Lung (tissue), 12 donors: ENCODE data around the gene RRP8. TPM values are rescaled to one million over a fixed set of nuclear protein-coding genes. Genes with fewer than 3 reads are reported as not detected.

Experiments
- ATAC-seq: fragments of 200-7000 bp; cut with Tn5 transposase; one replicate; pipeline ENCODE4 v1.9.1; 2020; ENCODE audit warnings: moderate number of reproducible peaks; ENCODE audit not compliant: insufficient read depth, low FRiP score
- DNase-seq, 3 donors: peaks; one replicate each; pipeline ENCODE4 v3.0.0-alpha.2; 2013 to 2017
- H3K27ac ChIP-seq, 2 donors: one replicate each; pipeline ENCODE4 v1.5.1; 2013; ENCODE audit warnings: mild to moderate bottlenecking in 2 of 2, moderate library complexity in 2 of 2, control low read depth in 1 of 2, inconsistent platforms in 1 of 2, low read depth in 1 of 2, low read length in 1 of 2
- H3K27me3 ChIP-seq, 3 donors: one replicate each; pipeline ENCODE4 v1.5.1; 2013; ENCODE audit warnings: low read length in 2 of 3; ENCODE audit not compliant: control insufficient read depth in 3 of 3, insufficient read depth in 3 of 3
- H3K36me3 ChIP-seq, 4 donors: one replicate each; pipeline ENCODE4 v1.5.1; 2013; ENCODE audit warnings: low read length in 4 of 4, mild to moderate bottlenecking in 1 of 4, moderate library complexity in 1 of 4; ENCODE audit not compliant: control insufficient read depth in 4 of 4, insufficient read depth in 4 of 4
- H3K4me1 ChIP-seq, 5 donors: one replicate each; pipeline ENCODE4 v1.5.1; 2013; ENCODE audit warnings: low read length in 5 of 5, mild to moderate bottlenecking in 2 of 5, moderate library complexity in 1 of 5; ENCODE audit not compliant: control insufficient read depth in 5 of 5, insufficient read depth in 5 of 5
- H3K4me3 ChIP-seq: one replicate; pipeline ENCODE4 v1.5.1; 2013; ENCODE audit warnings: mild to moderate bottlenecking, control low read depth, moderate library complexity
- H3K9ac ChIP-seq, 2 donors: one replicate each; pipeline ENCODE4 v1.5.1; 2013; ENCODE audit warnings: low read length in 2 of 2, control low read depth in 1 of 2; ENCODE audit not compliant: insufficient read depth in 1 of 2
- H3K9me3 ChIP-seq, 4 donors: one replicate each; pipeline ENCODE4 v1.5.1; 2013; ENCODE audit warnings: low read length in 3 of 4, mild to moderate bottlenecking in 1 of 4, moderate library complexity in 1 of 4; ENCODE audit not compliant: control insufficient read depth in 4 of 4, insufficient read depth in 3 of 4
- WGBS, 2 donors: extraction: QIAGEN DNeasy Blood & Tissue Kit; methylation state at CpG; one replicate each; pipeline ENCODE4 v1.1.7; 2013; 5-methylcytosine and 5-hydroxymethylcytosine counted together
- polyA plus RNA-seq, 2 donors: library from polyadenylated mRNA; stranded (reverse); fragments of 200-250 nt; gene quantifications; one replicate each; pipeline ENCODE4 v1.2.1, GENCODE V29; 2013
- total RNA-seq, 2 donors: library from RNA; depleted of rRNA in 1 of 2; stranded (reverse); fragments of >200 nt in 1 of 2; gene quantifications; one replicate each; pipeline ENCODE4 v1.2.1, GENCODE V29; 2014 to 2021
- TF ChIP-seq, protein P1 (sequence below): IDR thresholded peaks from 2 replicates; pipeline ENCODE4 v1.5.1; 2012; ENCODE audit warnings: mild to moderate bottlenecking; ENCODE audit errors: control extremely low read depth, extremely low read depth
- donor health status: control.
- donor health status: control.
- donor health status: Bipolar disorder and iron deficiency.
- donor health status: healthy.
- donor health status: DM: yes; HTN: yes; CAD: no.

RRP8 gene
- total and polyA plus RNA-seq, 4 donors: 15.0 to 19.1 (median 16.8) TPM

DNA sequence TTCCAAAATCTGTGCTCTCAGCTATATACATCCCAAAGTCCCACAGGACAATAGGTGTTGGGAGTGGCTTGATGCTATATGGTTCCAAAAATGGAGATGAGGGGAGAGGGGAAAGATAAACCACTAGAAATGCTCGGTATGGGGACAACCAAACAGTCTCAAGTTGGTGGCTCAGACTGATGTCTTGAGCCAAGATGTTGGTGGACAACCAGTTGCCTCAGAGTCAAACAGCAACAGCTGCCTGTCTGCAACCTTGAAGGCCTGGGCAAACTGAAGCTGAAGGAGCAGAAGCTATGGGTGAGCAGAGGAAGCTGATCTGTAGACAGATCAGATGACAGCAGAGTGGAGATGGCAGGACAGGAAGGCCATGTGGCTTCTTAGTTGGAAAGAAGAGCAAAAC lies 4.0 kb downstream of the RRP8 start:
- 80 to 83% methylated on average over 1 of the region's 1 CpG for WGBS, 2 donors
- no peak for ATAC-seq
- no peaks in the 10 kb centered on the region for H3K27me3 ChIP-seq
- no peak overlapping the region for H3K27ac ChIP-seq
- no peaks in the 10 kb centered on the region for H3K9me3 ChIP-seq
- H3K4me1 ChIP-seq: peaks cover 0 to 42% (median 12%) of the 10 kb centered on the region in 5 donors
- peaks cover 25 to 45% (median 28%) of the 10 kb centered on the region in 4 donors for H3K36me3 ChIP-seq
- no peak overlapping the region for H3K4me3 ChIP-seq
- DNase-seq: no peak
- TF ChIP-seq, protein P1, sequence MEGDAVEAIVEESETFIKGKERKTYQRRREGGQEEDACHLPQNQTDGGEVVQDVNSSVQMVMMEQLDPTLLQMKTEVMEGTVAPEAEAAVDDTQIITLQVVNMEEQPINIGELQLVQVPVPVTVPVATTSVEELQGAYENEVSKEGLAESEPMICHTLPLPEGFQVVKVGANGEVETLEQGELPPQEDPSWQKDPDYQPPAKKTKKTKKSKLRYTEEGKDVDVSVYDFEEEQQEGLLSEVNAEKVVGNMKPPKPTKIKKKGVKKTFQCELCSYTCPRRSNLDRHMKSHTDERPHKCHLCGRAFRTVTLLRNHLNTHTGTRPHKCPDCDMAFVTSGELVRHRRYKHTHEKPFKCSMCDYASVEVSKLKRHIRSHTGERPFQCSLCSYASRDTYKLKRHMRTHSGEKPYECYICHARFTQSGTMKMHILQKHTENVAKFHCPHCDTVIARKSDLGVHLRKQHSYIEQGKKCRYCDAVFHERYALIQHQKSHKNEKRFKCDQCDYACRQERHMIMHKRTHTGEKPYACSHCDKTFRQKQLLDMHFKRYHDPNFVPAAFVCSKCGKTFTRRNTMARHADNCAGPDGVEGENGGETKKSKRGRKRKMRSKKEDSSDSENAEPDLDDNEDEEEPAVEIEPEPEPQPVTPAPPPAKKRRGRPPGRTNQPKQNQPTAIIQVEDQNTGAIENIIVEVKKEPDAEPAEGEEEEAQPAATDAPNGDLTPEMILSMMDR: no peak
- no peak overlapping the region for H3K9ac ChIP-seq

DNA sequence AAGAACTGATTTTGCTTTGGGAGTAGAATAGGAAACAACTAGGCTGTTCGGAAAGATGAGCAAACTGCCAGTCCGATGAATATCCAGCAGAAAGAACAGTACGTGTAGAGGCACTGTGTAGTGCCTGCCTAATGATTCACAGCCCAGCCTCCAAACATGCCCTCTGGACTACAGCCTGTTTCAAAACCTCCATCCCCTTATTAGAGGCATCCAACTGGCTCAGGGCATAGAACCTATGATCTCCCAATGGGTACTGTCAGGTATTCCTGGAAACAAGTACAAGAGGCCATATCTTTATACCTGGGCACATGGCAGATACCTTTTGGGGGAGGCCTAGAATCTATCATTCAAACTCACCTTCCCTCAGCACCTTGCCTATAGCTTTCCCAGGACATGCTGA lies 4.9 kb downstream of the RRP8 start:
- Histone ChIP-seq H3K9ac (no peak overlapping the region), H3K4me1 (peaks cover 0 to 42% (median 11%) of the 10 kb centered on the region in 5 donors), H3K9me3 (no peaks in the 10 kb centered on the region), H3K27ac (no peak overlapping the region), H3K36me3 (peaks cover 24 to 48% (median 29%) of the 10 kb centered on the region in 4 donors), H3K4me3 (no peak overlapping the region), H3K27me3 (no peaks in the 10 kb centered on the region)
- ATAC-seq (no peak), DNase-seq (no peak)
- TF ChIP-seq, protein P1: no peak
- WGBS, 2 donors: 93 to 97% methylated on average over 3 of the region's 3 CpGs

DNA sequence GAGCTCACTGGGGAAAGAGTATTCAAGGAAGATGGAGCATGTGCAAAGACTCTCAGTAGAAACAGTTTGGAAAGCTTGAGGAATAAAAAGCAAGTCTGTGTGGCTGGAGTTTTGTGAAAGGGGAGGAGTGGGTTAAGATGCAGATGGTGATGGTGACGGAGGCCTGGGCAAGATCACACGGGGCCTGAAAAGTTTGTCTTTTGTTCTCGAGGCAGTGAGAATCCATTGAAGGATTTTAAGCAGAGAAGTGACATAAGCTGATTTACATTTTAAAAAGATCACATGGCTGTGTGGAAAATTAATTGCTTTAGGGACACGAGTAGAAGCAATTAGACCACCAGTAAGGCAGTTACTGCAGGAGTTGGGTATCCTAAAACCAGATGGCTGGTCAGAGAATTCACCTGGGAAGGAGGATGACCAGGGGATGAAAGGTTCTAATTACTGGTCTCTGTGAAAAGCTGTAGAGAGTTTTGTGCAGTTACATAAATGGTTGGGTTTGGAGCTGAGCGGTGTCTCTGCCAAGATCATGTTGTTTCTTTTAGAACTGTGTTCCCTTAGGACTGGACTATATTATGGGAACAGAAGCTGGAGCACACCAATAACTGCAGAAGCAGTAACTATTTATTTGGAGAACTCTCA lies 7.1 kb downstream of the RRP8 start:
- 79 to 84% methylated on average over 5 of the region's 5 CpGs for WGBS, 2 donors
- no peaks in the 10 kb centered on the region for H3K27me3 ChIP-seq
- H3K9ac ChIP-seq: no peak overlapping the region
- H3K36me3 ChIP-seq: peaks cover 24 to 50% (median 33%) of the 10 kb centered on the region in 4 donors
- H3K27ac ChIP-seq: peak overlapping the region in 1 of 2 donors; percentile 63
- ATAC-seq (no peak), DNase-seq (no peak)
- peaks cover 0 to 38% (median 0%) of the 10 kb centered on the region in 5 donors for H3K4me1 ChIP-seq
- H3K4me3 ChIP-seq: no peak overlapping the region
- TF ChIP-seq, protein P1: no peak
- H3K9me3 ChIP-seq: no peaks in the 10 kb centered on the region
